SIG-M5 treated with dmso at 0.1 percent for 504 hours (cell line): ENCODE data around the gene IL18R1.

Source experiments
- DNase-seq: peaks from one replicate; lab custom pipeline; 2025; ENCODE audit not compliant: unreplicated experiment; lab: John Stamatoyannopoulos, UW

The IL18R1 gene

GRCh38 chr2:102427249-102427648 is 71.7 kb downstream of the IL18R1 start:
- DNase-seq, result no peak

- no peak for DNase-seq
Measured at GRCh38 chr2:102428573-102428972, 73.0 kb downstream of the IL18R1 start.

- DNase-seq, result no peak
Measured at GRCh38 chr2:102432386-102432785, 76.8 kb downstream of the IL18R1 start.

GRCh38 chr2:102433973-102434654 is 78.5 kb downstream of the IL18R1 start:
- DNase-seq, result no peak

GRCh38 chr2:102434655-102435381 is 79.2 kb downstream of the IL18R1 start:
- DNase-seq, result no peak

- no peak for DNase-seq
Measured at GRCh38 chr2:102435741-102436140, 80.1 kb downstream of the IL18R1 start.

GRCh38 chr2:102436323-102436722 is 80.7 kb downstream of the IL18R1 start:
- DNase-seq, result no peak

- no peak for DNase-seq
Measured at GRCh38 chr2:102437122-102437521, 81.5 kb downstream of the IL18R1 start.

GRCh38 chr2:102438111-102438510 is 82.5 kb downstream of the IL18R1 start:
- DNase-seq, result no peak

- no peak for DNase-seq
Measured at GRCh38 chr2:102438578-102438977, 83.0 kb downstream of the IL18R1 start.

- no peak for DNase-seq
Measured at GRCh38 chr2:102439065-102439695, 83.6 kb downstream of the IL18R1 start.

GRCh38 chr2:102442967-102443828 is 87.6 kb downstream of the IL18R1 start:
- DNase-seq, result peak; percentile 27

GRCh38 chr2:102444233-102444632 is 88.6 kb downstream of the IL18R1 start:
- DNase-seq, result no peak

GRCh38 chr2:102446936-102447335 is 91.3 kb downstream of the IL18R1 start:
- no peak for DNase-seq
